NCI-H82 (cell line): ENCODE data around the gene GLS.

Experiments used
- DNase-seq: peaks from one replicate; lab custom pipeline; 2025; lab: John Stamatoyannopoulos, UW

The GLS gene

GRCh38 chr2:191014653-191015020 is 134.0 kb downstream of the GLS start:
- no peak for DNase-seq
